Subcutaneous adipose tissue (tissue), 4 donors: Measurements from ENCODE around the gene KCNB1. TPM values are rescaled to one million over a fixed set of nuclear protein-coding genes. Genes with fewer than 3 reads are reported as not detected.

Experiments used
- CTCF ChIP-seq: fragments of 450-650 bp; IDR thresholded peaks from one replicate; pipeline ENCODE4 v1.5.1; 2016; ENCODE audit warnings: low read depth, mild to moderate bottlenecking, control low read depth, antibody characterized with exemption, moderate library complexity
- total RNA-seq, 4 donors: library from RNA; depleted of rRNA; stranded (reverse); fragments of >200 nt; gene quantifications; one replicate each; pipeline ENCODE4 v1.1.0, GENCODE V29; 2016

KCNB1 gene
- total RNA-seq, 4 donors from 2014 or later, result 8.7 to 24.5 (median 17.7) TPM

GRCh38 chr20:49497398-49497669 lies 14.9 kb upstream of the KCNB1 start:
- TF ChIP-seq CTCF, result no peak

GRCh38 chr20:49496553-49497397 lies 14.3 kb upstream of the KCNB1 start:
- no peak for TF ChIP-seq CTCF

- TF ChIP-seq CTCF, result no peak
These were observed 13.6 kb upstream of the KCNB1 start for GRCh38 chr20:49496043-49496442.

GRCh38 chr20:49490689-49491088 lies 8.2 kb upstream of the KCNB1 start:
- TF ChIP-seq CTCF, result no peak

GRCh38 chr20:49489688-49490087 lies 7.2 kb upstream of the KCNB1 start:
- no peak for TF ChIP-seq CTCF

GRCh38 chr20:49486064-49486463 lies 3.6 kb upstream of the KCNB1 start:
- no peak for TF ChIP-seq CTCF

- TF ChIP-seq CTCF, result no peak
These were observed 3.1 kb upstream of the KCNB1 start for GRCh38 chr20:49485563-49485962.
